Neuron (in vitro differentiated cells): Measurements from ENCODE around the gene OXSR1.
"Not testable (repeated sequence)": the region's sequence is repeated elsewhere in the genome, so short reads cannot be mapped to it uniquely, and the experiment has no call there.

Source experiments
- H2AFZ ChIP-seq: one replicate; pipeline ENCODE4 v1.6.1; 2013; ENCODE audit warnings: low read depth, mild to moderate bottlenecking, inconsistent platforms, low read length, moderate library complexity
- H3K27me3 ChIP-seq: one replicate; pipeline ENCODE4 v1.6.1; 2013; ENCODE audit warnings: low read length; ENCODE audit not compliant: insufficient read depth
- H3K36me3 ChIP-seq: one replicate; pipeline ENCODE4 v1.6.1; 2013; ENCODE audit warnings: low read length; ENCODE audit not compliant: insufficient read depth
- H3K4me1 ChIP-seq: one replicate; pipeline ENCODE4 v1.6.1; 2013; ENCODE audit warnings: low read length; ENCODE audit not compliant: insufficient read depth
- H3K4me3 ChIP-seq: 2 replicates; pipeline ENCODE4 v1.5.1; 2013; ENCODE audit warnings: mild to moderate bottlenecking, low read length, moderate library complexity
- H3K9me3 ChIP-seq: one replicate; pipeline ENCODE4 v1.6.1; 2013; ENCODE audit warnings: low read length

The OXSR1 gene

GRCh38 chr3:38219609-38220197 is 54.4 kb downstream of the OXSR1 start:
- Histone ChIP-seq H3K4me3 (no peak overlapping the region), H3K27me3 (no peaks in the 10 kb centered on the region), H3K36me3 (peaks cover 35% of the 10 kb centered on the region), H2AFZ (no peak overlapping the region), H3K9me3 (no peaks in the 10 kb centered on the region), H3K4me1 (no peaks in the 10 kb centered on the region)

- H3K36me3 ChIP-seq = peaks cover 42% of the 10 kb centered on the region
- no peaks in the 10 kb centered on the region for H3K27me3 ChIP-seq
- H2AFZ ChIP-seq = no peak overlapping the region
- H3K4me1 ChIP-seq = no peaks in the 10 kb centered on the region
- H3K4me3 ChIP-seq = no peak overlapping the region
- H3K9me3 ChIP-seq = no peaks in the 10 kb centered on the region
Observed at GRCh38 chr3:38221005-38221404, 55.7 kb downstream of the OXSR1 start.

- H3K27me3 ChIP-seq = no peaks in the 10 kb centered on the region
- no peaks in the 10 kb centered on the region for H3K9me3 ChIP-seq
- H2AFZ ChIP-seq = no peak overlapping the region
- no peaks in the 10 kb centered on the region for H3K4me1 ChIP-seq
- peaks cover 41% of the 10 kb centered on the region for H3K36me3 ChIP-seq
- no peak overlapping the region for H3K4me3 ChIP-seq
Observed at GRCh38 chr3:38222032-38222634, 56.8 kb downstream of the OXSR1 start.

GRCh38 chr3:38224357-38224756 is 59.0 kb downstream of the OXSR1 start:
- H3K4me3 ChIP-seq = no peak overlapping the region
- H3K27me3 ChIP-seq = no peaks in the 10 kb centered on the region
- no peak overlapping the region for H2AFZ ChIP-seq
- no peaks in the 10 kb centered on the region for H3K4me1 ChIP-seq
- no peaks in the 10 kb centered on the region for H3K9me3 ChIP-seq
- peaks cover 49% of the 10 kb centered on the region for H3K36me3 ChIP-seq

GRCh38 chr3:38226273-38226672 is 60.9 kb downstream of the OXSR1 start:
- H3K27me3 ChIP-seq = no peaks in the 10 kb centered on the region
- H3K36me3 ChIP-seq = peaks cover 65% of the 10 kb centered on the region
- no peaks in the 10 kb centered on the region for H3K9me3 ChIP-seq
- H3K4me1 ChIP-seq = no peaks in the 10 kb centered on the region
- no peak overlapping the region for H2AFZ ChIP-seq
- no peak overlapping the region for H3K4me3 ChIP-seq

GRCh38 chr3:38227989-38228388 is 62.7 kb downstream of the OXSR1 start:
- H3K4me1 ChIP-seq = no peaks in the 10 kb centered on the region
- no peaks in the 10 kb centered on the region for H3K27me3 ChIP-seq
- H3K4me3 ChIP-seq = no peak overlapping the region
- H3K9me3 ChIP-seq = no peaks in the 10 kb centered on the region
- no peak overlapping the region for H2AFZ ChIP-seq
- peaks cover 70% of the 10 kb centered on the region for H3K36me3 ChIP-seq

- no peak overlapping the region for H2AFZ ChIP-seq
- no peaks in the 10 kb centered on the region for H3K9me3 ChIP-seq
- H3K36me3 ChIP-seq = peaks cover 65% of the 10 kb centered on the region
- H3K27me3 ChIP-seq = no peaks in the 10 kb centered on the region
- no peaks in the 10 kb centered on the region for H3K4me1 ChIP-seq
- H3K4me3 ChIP-seq = no peak overlapping the region
Observed at GRCh38 chr3:38229036-38229435, 63.7 kb downstream of the OXSR1 start.

- H3K27me3 ChIP-seq = no peaks in the 10 kb centered on the region
- H3K9me3 ChIP-seq = peaks cover 4% of the 10 kb centered on the region
- peaks cover 9% of the 10 kb centered on the region for H3K4me1 ChIP-seq
- H3K4me3 ChIP-seq = no peak overlapping the region
- H2AFZ ChIP-seq = no peak overlapping the region
- H3K36me3 ChIP-seq = peaks cover 54% of the 10 kb centered on the region
Observed at GRCh38 chr3:38232701-38233100, 67.4 kb downstream of the OXSR1 start.

- Histone ChIP-seq H3K36me3 (peaks cover 57% of the 10 kb centered on the region), H3K4me1 (peaks cover 9% of the 10 kb centered on the region), H3K9me3 (peaks cover 5% of the 10 kb centered on the region), H3K4me3 (no peak overlapping the region), H3K27me3 (no peaks in the 10 kb centered on the region), H2AFZ (no peak overlapping the region)
Observed at GRCh38 chr3:38235466-38235865, 70.1 kb downstream of the OXSR1 start.

- Histone ChIP-seq H3K4me3 (no peak overlapping the region), H3K27me3 (no peaks in the 10 kb centered on the region), H2AFZ (no peak overlapping the region), H3K4me1 (peaks cover 9% of the 10 kb centered on the region), H3K36me3 (peaks cover 54% of the 10 kb centered on the region), H3K9me3 (peaks cover 5% of the 10 kb centered on the region)
Observed at GRCh38 chr3:38238416-38239008, 73.2 kb downstream of the OXSR1 start.

GRCh38 chr3:38242812-38243211 is 77.5 kb downstream of the OXSR1 start:
- H3K36me3 ChIP-seq = peaks cover 54% of the 10 kb centered on the region
- not testable (repeated sequence) for H3K4me1 ChIP-seq, H2AFZ ChIP-seq, H3K4me3 ChIP-seq, H3K27me3 ChIP-seq, H3K9me3 ChIP-seq

GRCh38 chr3:38245930-38246329 is 80.6 kb downstream of the OXSR1 start:
- Histone ChIP-seq H2AFZ (no peak overlapping the region), H3K4me3 (no peak overlapping the region), H3K27me3 (no peaks in the 10 kb centered on the region), H3K9me3 (no peaks in the 10 kb centered on the region), H3K4me1 (peaks cover 5% of the 10 kb centered on the region), H3K36me3 (peaks cover 57% of the 10 kb centered on the region)

GRCh38 chr3:38247366-38248035 is 82.2 kb downstream of the OXSR1 start:
- Histone ChIP-seq H3K9me3 (no peaks in the 10 kb centered on the region), H3K4me1 (peaks cover 19% of the 10 kb centered on the region), H3K36me3 (peaks cover 56% of the 10 kb centered on the region), H2AFZ (no peak overlapping the region), H3K27me3 (no peaks in the 10 kb centered on the region), H3K4me3 (no peak overlapping the region)
